Neural cell (in vitro differentiated cells): ENCODE data around the gene HEATR5A. TPM values are rescaled to one million over a fixed set of nuclear protein-coding genes. Genes with fewer than 3 reads are reported as not detected.

Experiments used
- H2AFZ ChIP-seq: fragments of 200-600, 300-800 bp; sonication (generic), shearing (Covaris generic); 2 replicates; pipeline ENCODE4 v1.6.0; 2014; ENCODE audit warnings: low read depth, mild to moderate bottlenecking, antibody characterized with exemption, low read length, moderate library complexity
- H3F3A ChIP-seq: fragments of 200-600 bp; shearing (Covaris generic); 2 replicates; pipeline ENCODE4 v1.6.1; 2016; ENCODE audit warnings: mild to moderate bottlenecking, moderate library complexity, mixed read lengths, antibody characterized with exemption, low read length; ENCODE audit not compliant: insufficient read depth, poor library complexity, severe bottlenecking
- H3K27ac ChIP-seq: fragments of 200-600, 300-800 bp; sonication (generic), shearing (Covaris generic); 2 replicates; pipeline ENCODE4 v1.5.1; 2014; ENCODE audit warnings: mild to moderate bottlenecking, low read length, moderate library complexity
- H3K27me3 ChIP-seq: fragments of 300-800, 200-600 bp; sonication (generic), shearing (Covaris generic); 2 replicates; pipeline ENCODE4 v1.6.0; 2014; ENCODE audit warnings: mild to moderate bottlenecking, low read depth, low read length, moderate library complexity; ENCODE audit not compliant: insufficient read depth
- H3K36me3 ChIP-seq: fragments of 300-800, 200-600 bp; sonication (generic), shearing (Covaris generic); 2 replicates; pipeline ENCODE4 v1.5.1; 2014; ENCODE audit warnings: mild to moderate bottlenecking, antibody characterized with exemption, low read length, moderate library complexity; ENCODE audit not compliant: insufficient read depth
- H3K4me2 ChIP-seq: fragments of 300-800, 200-600 bp; sonication (generic), shearing (Covaris generic); 2 replicates; pipeline ENCODE4 v1.6.0; 2014; ENCODE audit warnings: mild to moderate bottlenecking, low read length
- H3K4me3 ChIP-seq: fragments of 300-800, 200-600 bp; sonication (generic), shearing (Covaris generic); 2 replicates; pipeline ENCODE4 v1.5.1; 2014; ENCODE audit warnings: mild to moderate bottlenecking, low read length, moderate library complexity
- H3K79me2 ChIP-seq: fragments of 200-600 bp; shearing (Covaris generic); replicated peaks from 2 replicates; pipeline ENCODE4 v1.6.0; 2014; ENCODE audit warnings: mild to moderate bottlenecking, low read length, moderate library complexity; ENCODE audit not compliant: insufficient read depth
- H3K9ac ChIP-seq: fragments of 300-800, 200-600 bp; sonication (generic), shearing (Covaris generic); 2 replicates; pipeline ENCODE4 v1.6.1; 2016; ENCODE audit warnings: mild to moderate bottlenecking, low read length, mixed read lengths
- H3K9me2 ChIP-seq: fragments of 200-600 bp; shearing (Covaris generic); 2 replicates; pipeline ENCODE4 v1.6.1; 2016; ENCODE audit warnings: mild to moderate bottlenecking, low read length, mixed read lengths; ENCODE audit not compliant: insufficient read depth
- H3K9me3 ChIP-seq: fragments of 200-600, 300-800 bp; sonication (generic), shearing (Covaris generic); 2 replicates; pipeline ENCODE4 v1.6.1; 2016; ENCODE audit warnings: mild to moderate bottlenecking, mixed run types, low read length, moderate library complexity, mixed read lengths
- H4K20me1 ChIP-seq: fragments of 200-600 bp; shearing (Covaris generic); 2 replicates; pipeline ENCODE4 v1.6.1; 2016; ENCODE audit warnings: mild to moderate bottlenecking, mixed run types; ENCODE audit not compliant: insufficient read depth
- EP300 ChIP-seq: fragments of 450-650 bp; conservative IDR thresholded peaks from 2 replicates; pipeline ENCODE4 v1.6.1; 2014; ENCODE audit warnings: antibody characterized with exemption, mild to moderate bottlenecking, moderate library complexity; ENCODE audit not compliant: poor library complexity, severe bottlenecking
- EZH2 ChIP-seq: fragments of 200-600, 300-800 bp; shearing (Covaris generic), sonication (generic); IDR thresholded peaks from 2 replicates; pipeline ENCODE4 v1.6.1; 2014; ENCODE audit warnings: antibody characterized with exemption, low read length, borderline replicate concordance, mild to moderate bottlenecking; ENCODE audit not compliant: insufficient read depth, poor library complexity, severe bottlenecking
- MXI1 ChIP-seq: fragments of 450-650 bp; conservative IDR thresholded peaks from 2 replicates; pipeline ENCODE4 v1.6.1; 2014; ENCODE audit warnings: antibody characterized with exemption, mild to moderate bottlenecking; ENCODE audit not compliant: poor library complexity, severe bottlenecking
- POLR2AphosphoS5 ChIP-seq: IDR thresholded peaks from 2 replicates; pipeline ENCODE4 v1.6.1; 2012
- RAD21 ChIP-seq: fragments of 450-650 bp; conservative IDR thresholded peaks from 2 replicates; pipeline ENCODE4 v1.6.1; 2014; ENCODE audit warnings: antibody characterized with exemption, mild to moderate bottlenecking, moderate library complexity
- REST ChIP-seq: IDR thresholded peaks from 2 replicates; pipeline ENCODE4 v1.6.1; 2012; ENCODE audit warnings: borderline replicate concordance
- SMC3 ChIP-seq: fragments of 450-650 bp; conservative IDR thresholded peaks from 2 replicates; pipeline ENCODE4 v1.6.1; 2014; ENCODE audit warnings: antibody characterized with exemption, mild to moderate bottlenecking, moderate library complexity; ENCODE audit not compliant: poor library complexity
- TAF1 ChIP-seq: IDR thresholded peaks from 2 replicates; pipeline ENCODE4 v1.6.1; 2012; ENCODE audit warnings: low read depth
- polyA plus RNA-seq: library from polyadenylated mRNA; depleted of rRNA; stranded (reverse); fragments of >200 nt; gene quantifications from 2 replicates; pipeline ENCODE4 v1.2.3, GENCODE V29; 2014
- TF ChIP-seq, protein P1 (sequence below): fragments of 450-650 bp; IDR thresholded peaks from 2 replicates; pipeline ENCODE4 v1.5.1; 2014; ENCODE audit warnings: antibody characterized with exemption, mild to moderate bottlenecking, moderate library complexity; ENCODE audit not compliant: poor library complexity, severe bottlenecking

HEATR5A gene
- polyA plus RNA-seq, 1 donor from 2014 or later: 5.2 TPM

DNA sequence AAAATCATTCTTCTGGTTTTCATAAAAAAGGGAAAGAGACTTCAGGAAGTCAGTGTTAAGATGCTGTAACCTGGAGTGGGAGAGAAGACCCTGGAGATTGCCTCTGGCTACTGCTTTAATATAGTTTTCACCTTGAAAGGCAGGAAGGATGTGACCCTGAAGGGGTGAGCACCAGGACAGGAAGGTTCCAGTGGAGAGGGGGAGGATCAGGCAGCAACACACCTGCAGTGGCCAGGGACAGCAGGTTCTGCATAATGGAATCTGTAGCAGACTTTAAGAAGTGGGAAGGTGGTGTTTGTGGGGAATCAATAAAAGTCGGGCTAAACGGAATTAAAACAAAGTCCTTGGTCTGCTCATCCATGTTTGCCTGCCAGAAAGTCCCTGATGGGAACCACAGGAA lies 6.3 kb upstream of the HEATR5A start:
- H2AFZ ChIP-seq: no peak overlapping the region
- no peaks in the 10 kb centered on the region for H3K36me3 ChIP-seq

GRCh38 chr14:31425905-31426304 lies 5.6 kb upstream of the HEATR5A start:
- Histone ChIP-seq H3K36me3 (no peaks in the 10 kb centered on the region), H2AFZ (no peak overlapping the region), H3K27ac (no peak overlapping the region), H3K9me2 (no peaks in the 10 kb centered on the region), H3K9me3 (no peaks in the 10 kb centered on the region), H3F3A (no peaks in the 10 kb centered on the region), H3K4me2 (no peak overlapping the region), H3K4me3 (no peak overlapping the region), H3K27me3 (no peaks in the 10 kb centered on the region), H3K79me2 (no peaks in the 10 kb centered on the region), H4K20me1 (no peaks in the 10 kb centered on the region), H3K9ac (no peak overlapping the region)
- no peak for TF ChIP-seq EZH2
- no peak for TF ChIP-seq REST
- TF ChIP-seq, protein P1, sequence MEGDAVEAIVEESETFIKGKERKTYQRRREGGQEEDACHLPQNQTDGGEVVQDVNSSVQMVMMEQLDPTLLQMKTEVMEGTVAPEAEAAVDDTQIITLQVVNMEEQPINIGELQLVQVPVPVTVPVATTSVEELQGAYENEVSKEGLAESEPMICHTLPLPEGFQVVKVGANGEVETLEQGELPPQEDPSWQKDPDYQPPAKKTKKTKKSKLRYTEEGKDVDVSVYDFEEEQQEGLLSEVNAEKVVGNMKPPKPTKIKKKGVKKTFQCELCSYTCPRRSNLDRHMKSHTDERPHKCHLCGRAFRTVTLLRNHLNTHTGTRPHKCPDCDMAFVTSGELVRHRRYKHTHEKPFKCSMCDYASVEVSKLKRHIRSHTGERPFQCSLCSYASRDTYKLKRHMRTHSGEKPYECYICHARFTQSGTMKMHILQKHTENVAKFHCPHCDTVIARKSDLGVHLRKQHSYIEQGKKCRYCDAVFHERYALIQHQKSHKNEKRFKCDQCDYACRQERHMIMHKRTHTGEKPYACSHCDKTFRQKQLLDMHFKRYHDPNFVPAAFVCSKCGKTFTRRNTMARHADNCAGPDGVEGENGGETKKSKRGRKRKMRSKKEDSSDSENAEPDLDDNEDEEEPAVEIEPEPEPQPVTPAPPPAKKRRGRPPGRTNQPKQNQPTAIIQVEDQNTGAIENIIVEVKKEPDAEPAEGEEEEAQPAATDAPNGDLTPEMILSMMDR: no peak
- no peak for TF ChIP-seq POLR2AphosphoS5
- no peak for TF ChIP-seq RAD21
- no peak for TF ChIP-seq EP300
- TF ChIP-seq MXI1: no peak
- no peak for TF ChIP-seq TAF1
- no peak for TF ChIP-seq SMC3

More for the DNA sequence above, 6.3 kb upstream of the HEATR5A start:
- Histone ChIP-seq H3F3A (no peaks in the 10 kb centered on the region), H3K79me2 (no peaks in the 10 kb centered on the region), H3K9ac (no peak overlapping the region), H3K9me3 (no peaks in the 10 kb centered on the region), H3K27ac (no peak overlapping the region), H3K4me3 (no peak overlapping the region), H3K9me2 (no peaks in the 10 kb centered on the region), H3K4me2 (no peak overlapping the region), H3K27me3 (no peaks in the 10 kb centered on the region), H4K20me1 (no peaks in the 10 kb centered on the region)
- no peak for TF ChIP-seq REST
- no peak for TF ChIP-seq RAD21
